Memory B cell (primary cell): ENCODE data around the gene GPX8.

Experiments used
- ATAC-seq: fragments of 150-1000 bp; cut with Tn5 transposase; 2 replicates; pipeline ENCODE4 v1.10.0; 2021; ENCODE audit warnings: low read depth, mild to moderate bottlenecking, moderate library complexity
- DNase-seq, 2 donors: peaks; one replicate each; pipeline ENCODE4 v3.0.0; 2022; ENCODE audit warnings: low spot score in 2 of 2
- H3K27ac Mint-ChIP-seq: one replicate; pipeline ENCODE4 v1.8.0; 2022; ENCODE audit warnings: mild to moderate bottlenecking, moderate library complexity, mixed read lengths
- H3K27me3 Mint-ChIP-seq: one replicate; pipeline ENCODE4 v1.8.0; 2022; ENCODE audit warnings: mixed read lengths
- H3K36me3 Mint-ChIP-seq: one replicate; pipeline ENCODE4 v1.8.0; 2022; ENCODE audit warnings: mild to moderate bottlenecking, mixed read lengths
- H3K4me1 Mint-ChIP-seq: one replicate; pipeline ENCODE4 v1.8.0; 2022; ENCODE audit warnings: mixed read lengths
- H3K4me3 Mint-ChIP-seq: one replicate; pipeline ENCODE4 v1.8.0; 2022; ENCODE audit warnings: mild to moderate bottlenecking, moderate library complexity, mixed read lengths
- H3K9me3 Mint-ChIP-seq: one replicate; pipeline ENCODE4 v1.8.0; 2022; ENCODE audit warnings: mixed read lengths

The GPX8 gene

DNA sequence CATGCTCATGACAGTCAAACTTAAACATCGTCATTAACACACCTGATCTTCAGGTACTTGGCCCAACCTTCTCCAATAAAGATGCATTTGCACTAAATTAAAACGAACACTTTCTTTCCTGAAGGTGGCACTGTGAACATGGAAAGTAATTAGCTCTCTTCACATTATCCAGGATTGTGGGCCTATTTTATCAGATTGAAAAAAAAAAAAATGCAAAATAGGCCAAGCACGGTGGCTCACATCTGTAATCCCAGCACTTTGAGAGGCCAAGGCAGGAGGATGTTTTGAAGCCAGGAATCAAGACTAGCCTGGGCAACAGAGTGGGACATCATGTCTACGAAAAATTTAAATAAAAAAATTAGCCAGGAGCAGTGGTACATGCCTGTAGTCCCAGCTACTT is 27.4 kb downstream of the GPX8 start:
- Mint-ChIP-seq H3K27me3 (peaks cover 27% of the 10 kb centered on the region), H3K4me3 (no peak overlapping the region), H3K9me3 (peaks cover 4% of the 10 kb centered on the region), H3K4me1 (no peaks in the 10 kb centered on the region), H3K36me3 (no peaks in the 10 kb centered on the region), H3K27ac (no peak overlapping the region)
- DNase-seq (no peak), ATAC-seq (no peak)

- no peaks in the 10 kb centered on the region for H3K36me3 Mint-ChIP-seq
- H3K27ac Mint-ChIP-seq = no peak overlapping the region
- H3K27me3 Mint-ChIP-seq = peaks cover 30% of the 10 kb centered on the region
- H3K4me3 Mint-ChIP-seq = no peak overlapping the region
- no peaks in the 10 kb centered on the region for H3K9me3 Mint-ChIP-seq
- DNase-seq (no peak), ATAC-seq (no peak)
- no peaks in the 10 kb centered on the region for H3K4me1 Mint-ChIP-seq
These were observed 28.9 kb downstream of the GPX8 start for GRCh38 chr5:55188656-55189540.

DNA sequence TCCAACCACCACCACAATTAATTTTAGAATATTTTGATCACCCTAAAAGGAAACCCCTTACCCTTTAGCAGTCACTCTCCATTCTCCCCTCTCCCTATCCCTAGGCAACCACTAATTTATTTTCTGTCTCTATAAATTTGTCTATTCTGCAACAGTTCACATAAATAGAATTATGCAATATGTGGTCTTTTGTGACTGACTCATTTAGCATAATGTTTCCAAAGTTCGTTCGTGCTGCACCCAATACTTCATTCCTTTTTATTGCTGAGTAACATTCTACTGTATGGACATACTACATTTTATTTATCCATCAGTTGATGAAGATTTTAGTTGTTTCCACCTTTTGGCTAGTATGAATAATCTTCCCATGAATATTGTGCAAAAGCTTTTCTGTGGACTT is 31.2 kb downstream of the GPX8 start:
- no peaks in the 10 kb centered on the region for H3K9me3 Mint-ChIP-seq
- no peaks in the 10 kb centered on the region for H3K36me3 Mint-ChIP-seq
- ATAC-seq (no peak), DNase-seq (no peak)
- H3K27me3 Mint-ChIP-seq = peaks cover 27% of the 10 kb centered on the region
- no peak overlapping the region for H3K27ac Mint-ChIP-seq
- H3K4me3 Mint-ChIP-seq = no peak overlapping the region
- H3K4me1 Mint-ChIP-seq = no peaks in the 10 kb centered on the region

- peaks cover 8% of the 10 kb centered on the region for H3K27me3 Mint-ChIP-seq
- no peak for DNase-seq
- peaks cover 1% of the 10 kb centered on the region for H3K9me3 Mint-ChIP-seq
- H3K4me3 Mint-ChIP-seq = no peak overlapping the region
- ATAC-seq = no peak
- H3K36me3 Mint-ChIP-seq = no peaks in the 10 kb centered on the region
- H3K4me1 Mint-ChIP-seq = no peaks in the 10 kb centered on the region
- no peak overlapping the region for H3K27ac Mint-ChIP-seq
These were observed 45.0 kb downstream of the GPX8 start for GRCh38 chr5:55205001-55205400.

- no peak overlapping the region for H3K27ac Mint-ChIP-seq
- DNase-seq = no peak
- H3K9me3 Mint-ChIP-seq = no peaks in the 10 kb centered on the region
- H3K36me3 Mint-ChIP-seq = no peaks in the 10 kb centered on the region
- ATAC-seq = no peak
- H3K27me3 Mint-ChIP-seq = peaks cover 2% of the 10 kb centered on the region
- H3K4me1 Mint-ChIP-seq = no peaks in the 10 kb centered on the region
- H3K4me3 Mint-ChIP-seq = no peak overlapping the region
These were observed 51.4 kb downstream of the GPX8 start for GRCh38 chr5:55211184-55211874.
